Smooth muscle cell (in vitro differentiated cells): ENCODE data around the gene MAP2K1. TPM values are rescaled to one million over a fixed set of nuclear protein-coding genes. Genes with fewer than 3 reads are reported as not detected.

Experiments used
- DNase-seq: peaks from one replicate; lab custom pipeline; 2025; ENCODE audit not compliant: unreplicated experiment; lab: John Stamatoyannopoulos, UW
- H2AFZ ChIP-seq: fragments of 200-600 bp; sonication (generic); 2 replicates; pipeline ENCODE4 v1.6.0; 2016; ENCODE audit warnings: antibody characterized with exemption, low read depth, mild to moderate bottlenecking
- H3F3A ChIP-seq: fragments of 200-600 bp; sonication (generic); 2 replicates; pipeline ENCODE4 v1.6.0; 2017; ENCODE audit warnings: antibody characterized with exemption, low read depth
- H3K27ac ChIP-seq: fragments of 200-600 bp; sonication (generic); 2 replicates; pipeline ENCODE4 v1.5.1; 2016; ENCODE audit warnings: low read depth, mild to moderate bottlenecking
- H3K27me3 ChIP-seq: fragments of 200-600 bp; sonication (generic); 2 replicates; pipeline ENCODE4 v1.6.1; 2016; ENCODE audit warnings: low read depth, mild to moderate bottlenecking
- H3K36me3 ChIP-seq: fragments of 200-600 bp; sonication (generic); 2 replicates; pipeline ENCODE4 v1.5.1; 2016; ENCODE audit warnings: low read depth
- H3K4me1 ChIP-seq: fragments of 200-600 bp; sonication (generic); 2 replicates; pipeline ENCODE4 v1.5.1; 2016; ENCODE audit warnings: low read depth
- H3K4me2 ChIP-seq: fragments of 200-600 bp; sonication (generic); 2 replicates; pipeline ENCODE4 v1.6.0; 2016; ENCODE audit warnings: mild to moderate bottlenecking
- H3K4me3 ChIP-seq: fragments of 200-600 bp; sonication (generic); 2 replicates; pipeline ENCODE4 v1.5.1; 2016; ENCODE audit warnings: mild to moderate bottlenecking
- H3K79me2 ChIP-seq: fragments of 200-600 bp; sonication (generic); 2 replicates; pipeline ENCODE4 v1.6.0; 2016; ENCODE audit warnings: low read depth, mild to moderate bottlenecking
- H3K9ac ChIP-seq: fragments of 200-600 bp; sonication (generic); 2 replicates; pipeline ENCODE4 v1.6.0; 2016; ENCODE audit warnings: low read depth
- H3K9me3 ChIP-seq: fragments of 200-600 bp; sonication (generic); replicated peaks from 2 replicates; pipeline ENCODE4 v1.5.1; 2016; ENCODE audit warnings: low read depth
- H4K20me1 ChIP-seq: fragments of 200-600 bp; sonication (generic); 2 replicates; pipeline ENCODE4 v1.6.0; 2016; ENCODE audit warnings: low read depth
- WGBS: methylation state at CpG from one replicate; pipeline ENCODE4 v1.1.7; 2016; ENCODE audit warnings: low lambda C conversion rate; 5-methylcytosine and 5-hydroxymethylcytosine counted together
- polyA plus RNA-seq: library from polyadenylated mRNA; unstranded; fragments of >200 nt; fragmentation: Nextera tagmentation; extraction: Ambion mirVana; gene quantifications from 2 replicates; pipeline ENCODE4 v1.2.1, GENCODE V29; 2016
- total RNA-seq: library from RNA; depleted of rRNA; stranded (reverse); fragments of >200 nt; gene quantifications from 2 replicates; pipeline ENCODE4 v1.2.3, GENCODE V29; 2014
- TF ChIP-seq, protein P1 (sequence below): fragments of 200-600 bp; sonication (generic); IDR thresholded peaks from 2 replicates; pipeline ENCODE4 v1.5.1; 2017; ENCODE audit warnings: borderline replicate concordance, mild to moderate bottlenecking, antibody characterized with exemption; ENCODE audit not compliant: insufficient read depth, poor library complexity, severe bottlenecking

Gene MAP2K1
- total and polyA plus RNA-seq, 2 experiments from 2014 or later: 50.4 to 62.9 TPM

DNA sequence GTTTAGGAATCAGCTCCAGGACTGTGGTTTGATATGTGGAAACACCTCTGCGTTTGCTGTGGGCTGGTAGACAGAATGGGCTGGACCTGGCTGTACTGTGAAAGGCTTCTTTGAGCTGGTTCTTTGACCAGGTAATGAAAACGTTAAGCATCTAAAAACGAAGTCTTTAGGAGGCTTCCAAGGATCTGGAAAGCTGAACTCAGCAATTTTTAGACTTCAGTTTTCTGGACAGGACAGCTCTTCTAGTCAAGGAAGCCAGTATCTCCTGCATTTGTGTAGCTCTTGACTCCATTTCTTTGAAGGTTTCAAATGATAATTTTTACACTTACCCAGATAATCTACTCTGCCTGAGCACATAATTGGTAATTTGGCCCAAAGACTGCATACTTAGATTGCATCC, 25.5 kb downstream of the MAP2K1 start:
- no peak overlapping the region for H3K4me3 ChIP-seq
- 97% methylated on average over 3 of the region's 3 CpGs for WGBS
- DNase-seq: no peak
- no peaks in the 10 kb centered on the region for H3F3A ChIP-seq
- no peak overlapping the region for H3K4me2 ChIP-seq
- no peaks in the 10 kb centered on the region for H3K9me3 ChIP-seq
- H3K79me2 ChIP-seq: peaks cover 98% of the 10 kb centered on the region
- TF ChIP-seq, protein P1, sequence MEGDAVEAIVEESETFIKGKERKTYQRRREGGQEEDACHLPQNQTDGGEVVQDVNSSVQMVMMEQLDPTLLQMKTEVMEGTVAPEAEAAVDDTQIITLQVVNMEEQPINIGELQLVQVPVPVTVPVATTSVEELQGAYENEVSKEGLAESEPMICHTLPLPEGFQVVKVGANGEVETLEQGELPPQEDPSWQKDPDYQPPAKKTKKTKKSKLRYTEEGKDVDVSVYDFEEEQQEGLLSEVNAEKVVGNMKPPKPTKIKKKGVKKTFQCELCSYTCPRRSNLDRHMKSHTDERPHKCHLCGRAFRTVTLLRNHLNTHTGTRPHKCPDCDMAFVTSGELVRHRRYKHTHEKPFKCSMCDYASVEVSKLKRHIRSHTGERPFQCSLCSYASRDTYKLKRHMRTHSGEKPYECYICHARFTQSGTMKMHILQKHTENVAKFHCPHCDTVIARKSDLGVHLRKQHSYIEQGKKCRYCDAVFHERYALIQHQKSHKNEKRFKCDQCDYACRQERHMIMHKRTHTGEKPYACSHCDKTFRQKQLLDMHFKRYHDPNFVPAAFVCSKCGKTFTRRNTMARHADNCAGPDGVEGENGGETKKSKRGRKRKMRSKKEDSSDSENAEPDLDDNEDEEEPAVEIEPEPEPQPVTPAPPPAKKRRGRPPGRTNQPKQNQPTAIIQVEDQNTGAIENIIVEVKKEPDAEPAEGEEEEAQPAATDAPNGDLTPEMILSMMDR: no peak
- peaks cover 6% of the 10 kb centered on the region for H3K4me1 ChIP-seq
- H3K27ac ChIP-seq: no peak overlapping the region
- no peak overlapping the region for H2AFZ ChIP-seq
- H4K20me1 ChIP-seq: peaks cover 100% of the 10 kb centered on the region
- no peak overlapping the region for H3K9ac ChIP-seq
- H3K36me3 ChIP-seq: no peaks in the 10 kb centered on the region
- H3K27me3 ChIP-seq: no peaks in the 10 kb centered on the region

DNA sequence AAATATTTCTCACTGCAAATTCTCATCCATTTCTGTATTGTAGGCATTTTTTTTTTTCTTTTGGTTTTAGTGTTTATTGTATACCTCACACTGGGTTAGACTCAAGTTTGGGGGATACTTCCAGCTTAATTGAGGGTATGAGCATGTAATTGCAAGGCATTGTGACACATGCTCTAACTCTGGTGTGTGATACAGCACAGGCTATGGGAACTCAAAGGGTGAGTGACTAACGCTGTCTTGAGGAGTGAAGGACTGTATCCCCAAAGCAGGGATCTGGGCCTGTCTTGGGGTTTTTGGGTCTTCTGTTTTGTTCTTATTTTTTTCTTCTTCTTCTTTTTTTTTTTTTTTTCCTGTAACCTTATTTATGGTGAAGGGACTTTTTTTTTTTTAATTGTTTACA, 26.9 kb downstream of the MAP2K1 start:
- peaks cover 95% of the 10 kb centered on the region for H3K79me2 ChIP-seq
- no peaks in the 10 kb centered on the region for H3K36me3 ChIP-seq
- H3K9me3 ChIP-seq: no peaks in the 10 kb centered on the region
- H3F3A ChIP-seq: no peaks in the 10 kb centered on the region
- WGBS: 97% methylated on average over 1 of the region's 1 CpG
- peaks cover 100% of the 10 kb centered on the region for H4K20me1 ChIP-seq
- DNase-seq: no peak
- H3K27me3 ChIP-seq: no peaks in the 10 kb centered on the region
- no peak overlapping the region for H3K4me2 ChIP-seq
- peaks cover 6% of the 10 kb centered on the region for H3K4me1 ChIP-seq
- TF ChIP-seq, protein P1: no peak
- H3K9ac ChIP-seq: no peak overlapping the region
- no peak overlapping the region for H3K4me3 ChIP-seq
- H2AFZ ChIP-seq: no peak overlapping the region
- H3K27ac ChIP-seq: no peak overlapping the region

DNA sequence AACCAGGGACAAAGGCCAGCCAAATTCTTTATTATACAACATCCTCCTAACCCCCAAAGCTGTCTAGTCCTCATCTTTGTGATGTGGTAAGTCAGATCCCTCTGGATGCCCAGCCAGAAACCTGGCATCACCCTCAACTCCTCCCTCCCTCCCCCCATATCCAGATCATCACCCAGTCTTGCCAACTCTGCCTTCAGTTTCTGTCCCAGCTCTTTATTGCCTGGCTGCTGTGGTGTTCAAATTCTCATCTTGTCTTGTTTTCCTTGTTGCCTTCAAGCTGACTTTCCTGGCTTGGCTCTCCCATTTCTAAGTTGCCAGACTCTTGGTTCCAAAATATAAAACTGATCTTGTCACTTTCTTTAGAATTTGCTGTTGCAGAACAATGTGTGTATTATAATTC, 28.6 kb downstream of the MAP2K1 start:
- no peak for DNase-seq
- Histone ChIP-seq H3K27ac (no peak overlapping the region), H3F3A (no peaks in the 10 kb centered on the region), H3K9ac (no peak overlapping the region), H3K4me3 (no peak overlapping the region), H4K20me1 (peaks cover 100% of the 10 kb centered on the region), H3K9me3 (no peaks in the 10 kb centered on the region), H2AFZ (no peak overlapping the region), H3K27me3 (no peaks in the 10 kb centered on the region), H3K36me3 (no peaks in the 10 kb centered on the region), H3K4me1 (peaks cover 6% of the 10 kb centered on the region), H3K4me2 (no peak overlapping the region), H3K79me2 (peaks cover 95% of the 10 kb centered on the region)
- TF ChIP-seq, protein P1: no peak

DNA sequence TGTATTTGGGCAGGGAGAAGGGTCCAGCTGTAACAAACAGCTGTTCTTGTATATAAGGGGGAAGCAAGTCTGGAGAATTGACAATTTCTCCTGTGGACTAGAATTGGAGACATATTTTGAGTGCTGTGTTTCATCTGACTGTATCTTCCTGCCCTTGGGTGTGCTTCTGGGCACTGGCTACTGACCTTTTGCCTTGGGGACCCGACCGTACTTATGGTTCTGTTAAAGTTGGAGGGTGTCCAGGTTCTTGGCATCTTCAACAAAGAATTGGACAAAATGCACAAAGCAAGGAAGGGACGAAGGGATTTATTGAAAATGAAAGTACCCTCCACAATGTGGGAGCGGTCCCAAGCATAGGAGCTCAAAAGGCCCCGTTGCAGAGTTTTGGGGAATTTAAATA, 31.0 kb downstream of the MAP2K1 start:
- Histone ChIP-seq H4K20me1 (peaks cover 96% of the 10 kb centered on the region), H3K79me2 (peaks cover 83% of the 10 kb centered on the region), H3F3A (no peaks in the 10 kb centered on the region), H3K4me1 (no peaks in the 10 kb centered on the region), H2AFZ (no peak overlapping the region), H3K27me3 (no peaks in the 10 kb centered on the region), H3K9ac (no peak overlapping the region), H3K27ac (no peak overlapping the region), H3K9me3 (no peaks in the 10 kb centered on the region), H3K4me3 (no peak overlapping the region), H3K4me2 (no peak overlapping the region), H3K36me3 (no peaks in the 10 kb centered on the region)
- TF ChIP-seq, protein P1: no peak
- no peak for DNase-seq
- 83% methylated on average over 5 of the region's 5 CpGs for WGBS
